GM12801 (cell line): Measurements from ENCODE around the gene FAM168A.

Experiments
- CTCF ChIP-seq: IDR thresholded peaks from one replicate; pipeline ENCODE4 v1.5.1; 2011; ENCODE audit warnings: control low read depth; ENCODE audit not compliant: insufficient read length; ENCODE audit errors: extremely low read depth

The FAM168A gene

GRCh38 chr11:73410627-73411026 is 187.3 kb downstream of the FAM168A start:
- no peak for TF ChIP-seq CTCF

GRCh38 chr11:73409431-73409830 is 188.5 kb downstream of the FAM168A start:
- TF ChIP-seq CTCF, result no peak

- no peak for TF ChIP-seq CTCF
Observed at GRCh38 chr11:73406619-73407018, 191.3 kb downstream of the FAM168A start.

DNA sequence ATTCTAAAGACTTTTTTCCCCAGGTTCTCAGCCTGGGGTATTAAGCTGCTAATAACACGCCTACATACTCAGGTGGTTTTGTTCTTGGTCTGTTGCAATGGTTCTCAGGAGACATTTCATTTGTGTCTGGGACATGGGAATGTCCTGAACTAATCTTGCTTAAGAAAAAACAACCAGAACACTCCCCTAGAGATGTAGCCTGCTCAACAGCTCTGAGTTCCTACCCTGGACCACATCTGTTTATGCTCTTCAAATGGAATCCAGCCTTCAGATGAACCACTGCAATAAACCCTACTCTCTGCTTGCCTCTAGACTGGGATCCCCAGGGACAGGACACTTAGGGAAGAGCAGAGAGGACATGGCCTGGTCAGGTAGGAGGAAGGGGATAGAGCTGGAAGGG is 191.8 kb downstream of the FAM168A start:
- no peak for TF ChIP-seq CTCF

DNA sequence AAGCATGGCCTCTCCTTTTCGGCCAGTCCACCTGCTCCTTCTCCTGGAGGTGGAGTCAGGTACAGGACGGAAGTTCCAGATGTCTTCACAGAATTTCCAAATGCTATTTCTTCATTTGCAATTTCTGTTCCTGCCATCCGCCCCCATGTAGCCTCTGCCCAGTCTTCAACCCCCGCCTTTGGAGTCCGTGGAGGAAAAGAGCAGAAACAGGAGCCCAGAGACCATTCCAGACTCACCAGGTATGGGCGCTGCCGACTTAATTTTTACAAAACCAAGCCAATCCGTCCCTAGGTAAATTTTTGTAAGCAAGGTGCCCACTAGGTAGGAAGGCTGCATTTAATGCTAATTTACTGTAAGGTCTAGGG is 192.8 kb downstream of the FAM168A start:
- TF ChIP-seq CTCF, result no peak

GRCh38 chr11:73404506-73405145 is 193.3 kb downstream of the FAM168A start:
- TF ChIP-seq CTCF, result no peak

DNA sequence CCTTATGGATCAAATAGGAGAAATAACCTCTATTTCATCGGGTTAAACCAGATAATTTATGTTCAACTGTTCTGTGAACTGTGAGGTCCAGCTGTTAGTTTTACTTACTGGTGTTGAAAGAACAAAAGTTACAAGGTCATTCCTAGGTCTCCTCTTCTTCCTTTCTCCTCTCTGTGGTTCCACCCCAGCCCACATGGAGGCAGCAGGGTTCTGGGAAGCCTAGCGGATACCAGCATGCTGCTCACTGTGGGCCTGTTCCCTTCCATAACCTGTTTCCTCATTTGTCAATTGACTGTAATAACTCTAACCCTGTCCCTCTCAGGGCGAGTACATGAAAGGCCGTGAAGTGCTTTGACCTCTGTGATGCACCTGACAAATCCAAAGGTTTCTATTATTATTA is 193.9 kb downstream of the FAM168A start:
- no peak for TF ChIP-seq CTCF
